ENCODE results near the gene LRRC10.

Gene LRRC10

DNA sequence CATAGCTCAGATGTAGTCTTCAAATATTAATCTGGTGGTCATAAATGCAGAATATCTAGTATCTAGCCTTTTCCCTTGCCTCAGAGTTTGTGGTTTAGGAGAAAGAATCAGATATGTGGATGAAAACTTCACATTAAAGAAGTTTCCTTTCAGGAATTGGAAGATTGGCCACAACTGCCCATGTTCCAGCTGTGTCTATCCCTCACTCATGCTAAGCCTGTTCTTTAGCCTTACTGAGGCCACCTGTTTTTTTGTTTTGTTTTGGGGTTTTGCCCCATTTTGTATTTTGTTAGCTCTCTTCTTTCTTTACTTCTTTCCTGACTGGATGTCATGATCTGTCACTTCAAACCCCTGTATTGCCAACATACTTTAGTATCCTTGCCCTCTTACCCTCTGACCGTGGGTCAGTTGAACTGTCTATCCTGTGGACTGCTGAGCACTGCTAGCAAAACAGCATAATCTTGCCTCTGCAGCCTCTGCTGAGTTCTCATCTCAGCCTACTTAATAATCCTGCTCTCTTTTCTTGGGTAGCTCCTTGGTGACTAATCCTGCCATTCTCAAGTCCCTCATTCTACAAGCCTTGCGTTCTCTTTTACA lies 47.4 kb downstream of the LRRC10 start:
- no peak for DNase-seq
